NK-92 (cell line): ENCODE data around the gene KCNG4.
"Not testable (repeated sequence)": the region's sequence is repeated elsewhere in the genome, so short reads cannot be mapped to it uniquely, and the experiment has no call there.

Experiments
- DNase-seq: peaks from one replicate; lab custom pipeline; 2025; ENCODE audit not compliant: unreplicated experiment; lab: John Stamatoyannopoulos, UW

KCNG4 gene

DNA sequence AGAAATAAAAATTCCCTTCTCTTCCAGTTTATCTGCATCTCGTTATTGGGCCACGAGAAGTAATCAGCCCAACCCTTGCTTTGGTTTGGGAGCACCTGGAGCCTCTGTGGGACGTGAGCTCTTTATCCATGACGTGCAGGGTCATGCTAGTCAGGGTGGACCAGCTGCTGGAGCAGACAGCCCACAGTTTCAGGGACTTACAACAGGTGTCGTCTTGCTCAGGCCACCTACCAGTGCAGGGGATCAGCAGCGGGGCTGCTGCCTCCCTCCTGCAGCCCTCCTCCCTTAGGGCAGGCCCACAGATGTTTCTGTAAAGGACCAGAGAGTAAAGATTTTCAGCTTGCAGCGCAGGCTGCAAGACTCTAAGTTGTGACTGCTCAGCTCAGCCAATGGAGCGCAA is 31.9 kb downstream of the KCNG4 start:
- no peak for DNase-seq

DNA sequence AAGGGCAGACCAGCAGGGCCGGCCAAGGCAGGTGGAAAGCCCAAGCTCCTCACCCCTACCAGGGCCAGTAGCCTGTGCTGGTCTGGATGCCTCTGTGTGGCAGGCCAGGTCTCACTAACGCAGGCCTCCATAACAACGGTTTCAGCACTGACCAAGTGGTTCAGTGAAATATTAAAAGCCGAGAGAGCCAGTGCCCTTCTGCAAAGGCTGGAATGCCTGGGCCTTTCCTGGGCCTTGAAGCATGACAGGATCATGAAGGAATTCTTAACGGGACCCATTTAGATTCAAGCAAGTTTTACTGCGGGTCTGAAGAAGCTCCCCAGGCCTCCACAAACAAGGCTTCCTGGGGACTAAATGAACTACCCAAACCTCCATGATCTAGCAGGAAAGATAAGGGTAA is 32.6 kb downstream of the KCNG4 start:
- no peak for DNase-seq

DNA sequence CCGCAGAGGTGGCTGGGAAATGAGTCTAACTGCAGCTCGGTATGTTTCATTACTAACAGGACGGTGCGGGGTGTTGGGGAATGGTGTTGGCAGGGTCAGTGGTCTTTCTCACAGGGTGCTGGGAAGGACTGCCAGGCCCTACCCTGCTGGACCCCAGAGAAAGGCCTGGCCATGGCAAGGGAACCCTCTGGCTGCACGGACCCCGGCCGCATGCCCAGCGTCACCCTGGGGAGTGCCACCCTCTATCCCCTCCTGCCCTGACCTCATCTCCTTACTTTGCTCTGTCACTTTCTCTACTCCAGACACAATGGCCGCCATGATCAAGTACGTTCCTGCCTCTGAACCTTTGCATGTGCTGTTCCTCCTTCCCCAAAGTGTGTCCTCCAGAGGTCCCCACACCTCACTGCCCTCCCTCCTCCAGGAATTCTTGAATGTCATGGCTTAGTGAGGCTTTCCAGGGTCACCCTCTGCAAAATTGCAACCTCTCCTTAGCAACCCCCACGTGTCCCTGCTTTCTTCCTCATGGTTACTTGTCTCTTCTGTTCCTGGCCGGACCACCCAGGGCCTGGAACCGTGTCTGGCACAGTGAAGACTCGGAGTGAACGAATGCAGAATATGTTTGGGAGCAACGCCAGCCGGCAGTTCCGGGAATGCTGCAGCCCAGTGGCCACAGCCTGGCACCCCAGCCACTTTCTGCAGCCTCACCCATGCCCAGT is 33.7 kb downstream of the KCNG4 start:
- DNase-seq = no peak

DNA sequence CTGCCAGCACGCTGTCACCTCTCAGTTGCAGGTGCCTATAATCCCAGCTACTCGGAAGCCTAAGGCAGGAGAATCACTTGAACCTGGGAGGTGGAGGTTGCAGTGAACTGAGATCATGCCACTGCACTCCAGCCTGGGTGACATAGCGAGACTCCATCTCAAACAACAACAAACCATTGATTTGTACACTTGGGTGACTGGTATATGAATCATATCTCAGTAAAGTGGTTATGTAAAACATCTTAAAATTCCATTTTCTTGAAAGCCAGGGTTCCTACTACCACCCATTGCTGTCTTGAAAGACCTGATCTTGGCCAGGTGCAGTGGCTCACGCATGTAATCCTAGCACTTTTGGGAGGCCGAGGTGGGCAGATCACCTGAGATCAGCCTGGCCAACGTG is 34.7 kb downstream of the KCNG4 start:
- DNase-seq = not testable (repeated sequence)

DNA sequence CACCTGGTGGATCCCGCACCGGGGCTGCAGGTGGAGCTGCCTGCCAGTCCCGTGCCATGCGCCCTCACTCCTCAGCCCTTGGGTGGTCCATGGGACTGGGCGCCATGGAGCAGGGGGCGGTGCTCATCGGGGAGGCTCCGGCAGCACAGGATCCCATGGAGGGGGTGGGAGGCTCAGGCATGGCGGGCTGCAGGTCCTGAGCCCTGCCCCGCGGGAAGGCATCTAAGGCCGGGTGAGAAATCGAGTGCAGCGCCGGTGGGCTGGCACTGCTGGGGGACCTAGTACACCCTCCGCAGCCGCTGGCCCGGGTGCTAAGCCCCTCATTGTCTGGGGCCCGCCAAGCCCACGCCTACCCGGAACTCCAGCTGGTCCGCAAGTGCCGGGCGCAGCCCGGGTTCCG is 35.3 kb downstream of the KCNG4 start:
- not testable (repeated sequence) for DNase-seq

DNA sequence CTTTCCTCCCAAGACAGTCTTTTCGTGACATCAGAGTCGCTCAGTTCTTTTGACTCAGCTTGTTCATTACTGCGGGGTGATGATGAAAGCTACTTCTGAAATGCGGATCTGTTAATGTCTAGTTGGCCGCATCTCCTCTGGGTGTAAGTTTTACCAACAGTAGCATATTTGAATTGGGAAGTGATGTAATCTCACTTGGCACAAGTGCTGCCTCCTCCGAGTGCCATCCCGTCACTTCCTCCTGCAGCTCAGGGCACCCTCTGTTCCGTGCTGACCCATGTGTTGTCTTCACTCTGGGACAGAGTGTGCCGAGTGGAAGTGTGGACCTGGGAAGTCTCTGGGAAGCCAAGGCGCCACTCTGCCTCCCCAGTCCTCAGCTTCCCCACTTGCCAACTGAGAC is 40.0 kb downstream of the KCNG4 start:
- no peak for DNase-seq

DNA sequence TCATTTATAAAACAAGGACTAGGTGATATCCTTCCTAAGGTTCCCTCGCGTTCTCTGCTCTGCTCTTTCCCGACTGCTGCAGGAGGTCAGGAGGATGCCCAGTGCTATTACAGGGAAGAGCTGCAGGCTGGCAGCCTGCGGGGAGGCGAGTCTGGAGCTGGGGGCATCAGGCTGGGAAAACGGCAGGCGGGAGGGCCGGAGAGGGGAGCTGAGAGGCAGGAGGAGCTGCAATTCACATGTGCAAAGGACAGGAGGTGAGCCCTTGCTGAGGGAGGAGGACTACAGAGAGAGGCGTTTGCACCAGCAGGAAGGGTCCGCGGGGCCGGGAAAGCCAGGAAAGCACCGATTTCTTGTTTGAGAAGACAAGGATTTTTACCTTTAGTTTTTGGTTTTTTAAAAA is 40.7 kb downstream of the KCNG4 start:
- DNase-seq = no peak

DNA sequence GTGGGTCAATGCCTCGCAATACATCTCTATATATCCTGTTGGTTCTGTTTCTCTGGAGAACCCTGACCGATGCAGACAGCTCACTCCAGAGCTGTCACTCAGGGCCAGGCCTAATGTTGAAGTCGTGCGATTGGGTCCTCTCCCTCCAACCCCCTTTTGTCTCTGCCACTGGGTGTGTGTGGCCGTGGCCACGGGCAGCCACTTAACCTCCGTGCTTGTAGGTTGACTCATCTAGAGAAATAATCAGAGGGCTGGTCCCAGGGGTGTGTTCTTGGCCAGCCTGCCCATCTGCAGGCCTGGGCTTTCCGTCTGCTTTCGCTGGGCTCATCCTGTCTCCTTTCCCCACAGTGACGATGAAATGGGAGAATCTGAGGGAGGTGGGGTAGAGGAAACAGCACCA is 41.4 kb downstream of the KCNG4 start:
- no peak for DNase-seq

DNA sequence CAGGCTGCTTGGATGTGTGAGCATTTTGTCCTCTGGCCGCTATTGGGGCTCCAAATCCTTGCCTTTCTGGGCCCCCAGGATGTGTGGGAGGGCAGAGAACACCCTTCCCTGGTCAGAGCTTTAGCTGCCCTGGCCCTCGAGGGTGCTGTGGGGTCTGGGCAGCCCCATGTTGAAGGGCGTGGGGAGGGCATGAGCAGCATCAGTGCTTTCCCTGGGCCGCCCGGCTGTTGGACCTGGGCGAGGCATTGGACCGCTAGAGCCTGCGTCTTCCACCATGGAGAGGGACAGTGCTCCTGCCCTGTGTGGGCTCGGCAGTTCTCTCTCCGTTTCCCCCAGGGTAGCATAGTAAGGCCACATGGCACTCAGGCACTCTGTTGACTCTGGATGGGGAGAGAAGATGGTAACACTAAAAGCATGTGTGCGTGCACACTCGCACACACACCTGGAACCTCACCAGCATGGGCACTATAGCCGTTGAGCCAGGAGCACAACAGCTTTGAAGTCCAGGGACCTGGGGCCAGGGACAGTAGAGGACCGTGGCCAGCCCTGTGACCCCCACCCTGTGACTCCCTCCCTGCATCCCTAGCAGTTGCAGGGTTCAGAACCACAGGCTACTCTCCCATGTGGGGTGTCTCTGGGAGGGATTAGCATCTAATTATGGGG is 42.2 kb downstream of the KCNG4 start:
- DNase-seq = no peak

DNA sequence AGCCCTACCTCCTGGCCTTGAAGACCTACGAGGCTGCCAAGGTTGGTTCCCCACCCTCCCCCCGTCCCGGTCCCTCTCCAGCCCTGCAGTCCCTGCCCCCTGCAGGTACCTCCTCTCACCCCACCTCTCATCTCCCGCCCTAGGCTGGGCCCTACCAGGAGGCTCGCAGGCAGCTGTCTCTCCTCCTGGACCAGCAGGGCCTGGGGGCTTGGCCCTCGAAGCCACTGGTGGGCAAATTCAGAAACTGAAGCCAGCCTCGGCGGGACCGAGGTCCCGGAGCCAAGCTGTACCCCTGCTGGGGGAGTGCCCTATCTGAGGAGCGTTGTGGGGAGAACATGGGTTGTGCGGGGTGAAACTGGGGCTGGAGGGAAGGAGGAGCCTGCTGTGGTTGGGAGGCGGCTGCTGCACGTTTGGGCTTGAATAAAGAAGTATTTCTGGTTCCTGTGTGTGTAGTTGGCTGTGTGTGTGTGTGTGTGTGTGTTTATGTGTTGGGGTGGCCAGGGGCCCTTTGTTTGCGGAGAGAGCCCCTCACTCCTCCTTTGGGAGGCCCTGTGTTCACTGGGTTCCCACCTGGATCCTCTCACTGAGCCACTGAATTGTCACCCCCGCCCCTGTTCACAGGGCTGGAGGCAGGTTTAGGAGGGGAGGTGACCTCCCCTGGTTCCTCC is 43.0 kb downstream of the KCNG4 start:
- no peak for DNase-seq

DNA sequence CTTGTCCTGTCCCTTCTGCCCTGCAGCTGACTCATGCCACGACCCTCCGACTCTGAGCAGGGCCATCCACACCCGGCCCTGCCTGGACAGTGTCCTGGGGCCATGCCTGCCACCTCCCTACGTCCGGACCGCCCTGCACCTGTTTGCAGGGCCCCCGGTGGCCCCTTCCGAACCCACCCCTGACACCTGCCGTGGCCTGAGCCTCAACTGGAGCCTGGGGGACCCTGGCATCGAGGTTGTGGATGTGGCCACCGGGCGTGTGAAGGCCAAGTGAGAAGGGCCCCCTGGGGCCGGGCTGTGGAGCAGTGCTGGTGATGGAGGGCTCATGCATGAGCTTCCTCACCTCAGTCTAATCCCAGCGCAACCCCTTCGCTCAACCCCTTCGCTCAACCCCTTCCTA is 43.7 kb downstream of the KCNG4 start:
- no peak for DNase-seq

DNA sequence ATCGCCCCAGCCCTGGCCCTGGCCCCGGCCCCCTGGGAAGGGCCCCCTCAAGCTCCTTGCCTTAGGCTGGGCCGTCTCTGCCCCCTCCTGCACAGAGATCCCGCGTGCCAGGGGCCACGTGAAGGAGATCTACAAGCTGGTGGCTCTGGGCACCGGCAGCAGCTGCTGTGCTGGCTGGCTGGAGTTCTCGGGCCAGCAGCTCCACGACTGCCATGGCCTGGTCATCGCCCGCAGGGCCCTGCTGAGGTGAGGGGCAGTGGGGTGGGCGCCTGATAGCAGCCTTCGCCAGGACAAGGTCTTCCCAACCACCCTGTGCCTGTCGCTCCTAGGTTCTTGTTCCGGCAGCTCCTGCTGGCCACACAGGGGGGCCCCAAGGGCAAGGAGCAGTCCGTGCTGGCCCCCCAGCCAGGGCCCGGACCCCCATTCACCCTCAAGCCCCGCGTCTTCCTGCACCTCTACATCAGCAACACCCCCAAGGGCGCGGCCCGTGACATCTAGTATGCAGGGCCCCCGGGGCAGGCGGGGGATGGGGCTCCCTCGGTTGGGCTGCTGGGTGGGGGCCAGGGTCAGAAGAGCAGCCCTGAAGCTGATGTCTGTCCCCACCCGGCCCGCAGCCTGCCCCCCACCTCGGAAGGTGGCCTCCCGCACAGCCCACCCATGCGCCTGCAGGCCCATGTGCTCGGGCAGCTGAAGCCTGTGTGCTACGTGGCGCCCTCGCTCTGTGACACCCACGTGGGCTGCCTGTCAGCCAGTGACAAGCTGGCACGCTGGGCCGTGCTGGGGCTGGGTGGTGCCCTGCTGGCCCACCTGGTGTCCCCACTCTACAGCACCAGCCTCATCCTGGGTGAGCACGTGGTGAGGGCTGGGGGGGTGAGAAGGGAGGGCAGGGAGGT is 44.4 kb downstream of the KCNG4 start:
- no peak for DNase-seq

DNA sequence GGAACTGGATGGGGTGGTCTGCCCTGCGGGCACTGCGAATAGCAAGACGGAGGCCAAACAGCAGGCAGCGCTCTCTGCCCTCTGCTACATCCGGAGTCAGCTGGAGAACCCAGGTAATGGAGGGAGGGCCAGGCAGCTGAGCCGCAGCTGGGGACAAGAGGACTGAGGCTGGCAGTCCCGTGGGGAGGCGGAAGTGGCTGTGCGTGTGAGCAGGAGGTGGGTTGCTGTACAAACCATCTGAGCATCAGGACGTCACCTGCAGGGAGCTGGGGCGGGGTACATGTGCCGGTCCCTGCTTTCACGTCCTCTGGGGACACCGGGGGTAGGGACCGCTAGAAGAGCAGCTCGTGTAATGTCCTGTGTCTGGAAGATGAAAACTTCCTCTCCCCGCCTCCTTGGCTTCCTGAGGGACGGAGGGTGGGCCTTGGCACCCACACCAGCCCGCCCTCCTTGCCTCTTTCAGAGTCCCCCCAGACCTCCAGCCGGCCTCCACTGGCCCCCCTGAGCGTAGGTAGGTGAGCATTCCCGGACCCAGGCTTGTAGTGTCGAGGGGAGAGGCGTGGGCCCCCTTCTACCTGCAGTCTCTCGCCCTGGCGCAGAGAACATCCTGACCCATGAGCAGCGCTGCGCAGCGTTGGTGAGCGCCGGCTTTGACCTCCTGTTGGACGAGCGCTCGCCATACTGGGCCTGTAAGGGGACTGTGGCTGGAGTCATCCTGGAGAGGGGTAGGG is 45.2 kb downstream of the KCNG4 start:
- DNase-seq = no peak

DNA sequence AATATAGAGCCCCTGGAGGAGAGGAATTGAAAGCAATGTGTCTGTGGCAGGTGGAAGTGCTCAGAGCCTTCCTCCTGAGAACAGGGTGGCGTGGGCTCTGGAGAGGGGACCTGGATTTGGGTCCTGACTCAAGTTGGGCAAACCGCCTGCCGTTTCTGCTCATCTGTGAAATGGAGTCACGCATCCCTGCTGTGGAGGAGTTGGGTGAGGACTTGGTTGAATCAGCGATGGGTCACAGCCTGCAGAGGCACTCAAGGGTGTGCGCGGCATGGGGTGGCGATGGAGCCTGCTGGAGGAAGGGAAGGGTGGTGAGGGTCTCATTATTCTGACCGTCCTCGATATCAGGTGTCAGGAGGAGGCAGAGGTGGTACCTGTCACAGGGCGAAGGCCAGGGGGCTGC is 45.8 kb downstream of the KCNG4 start:
- no peak for DNase-seq

DNA sequence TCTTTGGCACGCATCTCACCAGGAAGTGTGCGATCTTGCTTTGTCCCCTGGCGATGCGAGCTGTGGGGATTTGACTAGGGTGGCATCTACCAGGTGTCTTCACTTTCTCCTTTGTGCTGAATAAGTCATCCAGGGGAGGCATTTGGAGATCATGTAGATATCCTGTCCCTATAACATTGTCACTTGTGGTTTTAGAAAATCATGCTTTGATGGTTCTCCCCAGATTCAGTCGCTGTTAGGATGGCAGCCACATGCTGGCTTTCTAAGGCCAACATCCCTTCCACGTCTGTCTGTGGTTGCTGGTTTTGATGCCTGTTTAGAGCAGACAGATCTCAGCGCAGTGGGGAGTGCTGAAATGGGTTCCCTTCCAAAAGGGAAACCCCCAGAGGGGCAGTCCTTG is 46.3 kb downstream of the KCNG4 start:
- DNase-seq = no peak

DNA sequence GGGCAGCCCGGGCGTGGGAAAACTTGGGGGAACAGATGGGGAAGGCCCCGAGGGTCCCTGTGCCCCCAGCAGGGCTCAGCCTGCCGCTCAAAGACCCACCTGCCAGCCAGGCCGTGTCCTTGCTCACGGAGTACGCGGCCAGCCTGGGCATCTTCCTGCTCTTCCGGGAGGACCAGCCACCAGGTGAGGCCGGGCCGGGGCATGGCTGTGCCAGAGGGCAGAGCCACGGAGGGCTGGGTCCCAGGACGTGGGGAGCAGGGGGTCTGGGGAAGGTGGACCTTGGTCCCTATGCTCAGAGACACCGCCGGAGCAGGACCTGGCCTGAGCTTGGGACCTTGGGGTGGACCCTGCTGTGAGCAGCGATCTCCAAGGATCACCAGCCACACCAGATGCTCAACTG is 48.3 kb downstream of the KCNG4 start:
- DNase-seq = no peak

DNA sequence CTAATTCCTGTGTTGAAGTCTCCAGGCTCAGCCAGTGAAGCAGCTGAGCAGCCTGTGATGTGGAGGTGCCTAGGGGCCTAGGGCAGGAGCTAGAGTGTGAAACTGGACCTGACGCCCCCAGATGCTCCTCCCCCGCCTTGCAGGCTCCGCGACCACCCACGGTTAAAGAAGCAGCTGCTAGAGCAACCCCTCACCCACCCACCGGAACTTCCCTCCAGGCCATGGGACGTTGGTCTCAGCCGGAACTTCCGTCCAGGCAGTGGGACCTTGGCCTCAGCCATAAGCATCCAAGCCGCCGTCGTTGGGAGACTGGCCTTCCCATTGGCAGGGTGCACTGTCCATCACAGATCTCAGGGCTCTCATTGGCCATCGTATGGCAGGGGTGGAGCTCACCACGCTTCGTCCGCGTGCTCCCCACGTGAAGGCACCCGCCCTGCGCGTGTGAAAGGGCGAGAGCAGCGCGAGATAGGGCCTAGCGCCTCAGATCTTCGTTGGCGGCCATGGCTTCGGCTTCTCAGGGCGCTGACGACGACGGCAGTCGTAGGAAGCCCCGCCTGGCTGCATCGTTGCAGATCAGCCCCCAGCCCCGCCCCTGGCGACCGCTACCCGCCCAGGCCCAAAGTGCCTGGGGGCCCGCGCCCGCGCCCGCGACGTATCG is 49.0 kb downstream of the KCNG4 start, which contains the start of gene ADAD2:
Gene ADAD2 (plus strand): TSS at position 427 of the 658 bp plus-strand sequence. CDS start 74 bp downstream, at position 501.
- DNase-seq = no peak

DNA sequence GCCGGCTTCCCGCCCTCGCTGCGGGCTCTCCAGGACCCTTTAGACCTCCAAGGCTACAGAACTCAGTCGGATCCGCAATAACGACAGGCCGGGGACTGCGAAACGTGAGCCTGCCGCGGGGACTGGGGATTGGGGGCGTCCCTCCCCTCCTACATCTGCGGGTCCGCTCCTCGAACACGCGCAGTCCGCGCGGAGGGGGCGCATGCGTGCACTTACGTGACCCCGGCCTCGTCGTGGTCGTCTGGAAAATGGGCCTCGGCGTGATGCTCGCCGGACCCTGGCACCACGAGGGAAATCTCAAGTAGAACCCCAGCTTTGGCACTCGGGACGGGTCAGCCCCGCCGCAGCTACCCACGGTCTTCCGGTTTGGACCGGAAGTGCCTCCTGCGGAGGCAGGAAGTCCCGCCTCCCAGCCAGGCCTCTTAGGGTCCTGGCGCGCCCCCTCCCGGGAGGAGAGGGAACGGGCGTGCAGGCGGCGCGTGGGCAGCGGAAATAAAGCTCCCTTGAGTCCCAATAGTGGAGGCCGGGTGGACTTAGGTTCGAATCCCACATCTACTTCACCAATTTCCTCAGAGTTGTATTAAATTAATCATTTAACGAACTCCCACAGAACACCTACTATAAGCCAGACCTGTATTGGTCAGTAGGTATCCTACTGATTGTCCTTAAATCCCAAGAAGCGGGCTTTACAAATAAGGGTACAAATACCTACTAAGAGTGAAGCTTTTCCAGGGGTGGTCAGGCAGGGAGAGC is 53.0 kb downstream of the KCNG4 start, which contains the start of gene TAF1C:
Gene TAF1C (minus strand): TSS at position 373 of the 753 bp plus-strand sequence. CDS start 2,069 bp downstream, outside the sequence.
- DNase-seq = peak; percentile 57

DNA sequence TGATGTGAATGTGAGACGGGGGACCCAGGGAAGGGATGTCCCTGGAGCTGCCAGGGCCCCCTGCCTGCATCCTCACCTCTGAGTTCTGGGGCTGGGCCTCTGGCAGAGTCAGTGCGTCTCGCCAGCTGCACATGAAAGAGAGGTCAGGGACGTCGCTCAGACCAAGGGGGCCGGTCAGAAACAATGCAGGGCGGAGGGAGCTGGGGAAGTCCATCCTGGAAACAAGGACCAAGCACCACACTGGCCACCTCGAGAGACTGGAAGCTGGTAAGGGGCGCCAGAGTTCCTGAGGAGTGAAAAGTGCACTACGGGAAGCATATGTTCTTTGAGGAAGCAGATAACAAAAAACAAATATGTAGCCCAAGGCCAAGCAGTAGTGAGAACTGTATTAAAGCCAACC is 55.0 kb downstream of the KCNG4 start:
- DNase-seq = no peak
